Thyroid gland (tissue), 4 donors: ENCODE measurements around the gene NPHP4.
A peak's percentile ranks its signal among the peaks of the same experiment; 100 is the strongest.

Experiments
- POLR2A ChIP-seq, 2 donors: fragments of 450-650 bp; IDR thresholded peaks; one replicate each; pipeline ENCODE4 v1.6.1; 2017; ENCODE audit warnings: antibody characterized with exemption in 2 of 2, mild to moderate bottlenecking in 2 of 2, moderate library complexity in 1 of 2
- TF ChIP-seq, protein P1 (sequence below), 6 experiments: fragments of 200-600 bp in 3 of 6; fragments of 450-650 bp in 3 of 6; sonication (generic) in 3 of 6; IDR thresholded peaks; one replicate each; pipeline ENCODE4 v1.5.1; 2016 to 2019; ENCODE audit warnings: antibody characterized with exemption in 6 of 6, mild to moderate bottlenecking in 2 of 6, inconsistent platforms in 1 of 6, moderate library complexity in 1 of 6

DNA sequence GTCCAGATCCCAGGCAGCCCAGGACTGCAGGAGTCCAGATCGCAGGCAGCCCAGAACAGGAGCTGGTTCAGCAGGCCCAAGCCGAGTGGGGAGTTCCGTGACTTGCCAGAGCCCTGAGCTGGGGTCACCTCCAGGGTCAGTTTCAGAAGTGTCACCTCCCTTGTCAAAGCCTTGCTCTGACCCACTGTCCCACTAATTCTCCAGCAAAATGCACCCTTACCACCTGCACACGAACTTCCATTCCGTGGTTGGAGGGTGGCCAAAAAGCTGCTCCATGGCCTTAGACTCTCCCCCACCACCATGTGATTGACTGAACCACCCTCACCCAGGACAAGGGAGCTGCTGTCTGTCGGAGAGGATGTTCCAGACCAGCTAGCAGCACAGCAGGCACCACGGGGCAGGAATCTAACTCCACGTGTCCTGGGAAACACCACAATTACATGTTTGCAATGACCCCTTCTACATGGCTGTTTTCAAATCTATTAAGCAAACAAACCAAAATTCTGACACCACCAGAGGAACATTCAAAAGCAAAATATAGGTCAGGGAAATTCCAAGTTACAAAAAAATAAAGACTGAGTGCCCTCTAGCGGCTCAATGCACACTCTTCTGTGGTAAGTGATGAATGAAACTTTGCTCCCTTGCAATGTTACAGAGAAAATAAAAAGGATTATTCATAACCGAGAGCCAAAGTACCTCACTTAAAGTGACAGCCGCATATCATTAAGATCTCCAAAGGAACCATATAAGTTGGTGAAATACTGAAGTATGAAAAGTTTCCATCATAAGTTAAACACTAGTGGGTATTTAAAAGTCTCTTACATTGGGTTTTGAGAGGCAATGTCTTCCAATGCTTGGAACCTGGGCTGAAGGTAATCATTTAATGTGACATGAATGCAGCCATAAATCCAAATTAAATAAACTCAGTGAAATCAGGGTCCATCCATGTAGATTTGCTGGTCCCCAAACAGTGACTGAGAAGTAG is 76.3 kb downstream of the NPHP4 start:
- TF ChIP-seq, protein P1, sequence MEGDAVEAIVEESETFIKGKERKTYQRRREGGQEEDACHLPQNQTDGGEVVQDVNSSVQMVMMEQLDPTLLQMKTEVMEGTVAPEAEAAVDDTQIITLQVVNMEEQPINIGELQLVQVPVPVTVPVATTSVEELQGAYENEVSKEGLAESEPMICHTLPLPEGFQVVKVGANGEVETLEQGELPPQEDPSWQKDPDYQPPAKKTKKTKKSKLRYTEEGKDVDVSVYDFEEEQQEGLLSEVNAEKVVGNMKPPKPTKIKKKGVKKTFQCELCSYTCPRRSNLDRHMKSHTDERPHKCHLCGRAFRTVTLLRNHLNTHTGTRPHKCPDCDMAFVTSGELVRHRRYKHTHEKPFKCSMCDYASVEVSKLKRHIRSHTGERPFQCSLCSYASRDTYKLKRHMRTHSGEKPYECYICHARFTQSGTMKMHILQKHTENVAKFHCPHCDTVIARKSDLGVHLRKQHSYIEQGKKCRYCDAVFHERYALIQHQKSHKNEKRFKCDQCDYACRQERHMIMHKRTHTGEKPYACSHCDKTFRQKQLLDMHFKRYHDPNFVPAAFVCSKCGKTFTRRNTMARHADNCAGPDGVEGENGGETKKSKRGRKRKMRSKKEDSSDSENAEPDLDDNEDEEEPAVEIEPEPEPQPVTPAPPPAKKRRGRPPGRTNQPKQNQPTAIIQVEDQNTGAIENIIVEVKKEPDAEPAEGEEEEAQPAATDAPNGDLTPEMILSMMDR (IDR thresholded peaks at IDR 0.05) = peak in 5 of 6 experiments; percentile 25 to 69 (median 64)
- TF ChIP-seq POLR2A (IDR thresholded peaks at IDR 0.05) = no peak
